PC-3 (cell line): ENCODE data around the gene SKIC2. TPM values are rescaled to one million over a fixed set of nuclear protein-coding genes. Genes with fewer than 3 reads are reported as not detected.

Experiments
- ATAC-seq: fragments of 200-7000 bp; cut with Tn5 transposase; 2 replicates; pipeline ENCODE4 v1.9.1; 2020; ENCODE audit warnings: mild to moderate bottlenecking, moderate library complexity
- BruUV-seq: library from RNA; stranded (reverse); fragments of 400-500 nt; replicated peaks from 2 replicates; lab custom pipeline; 2021; lab: Mats Ljungman, UMichigan
- CTCF ChIA-PET: fragments of 300-600 bp; sonication (Branson Sonifier 250); formaldehyde crosslinking; loops from one replicate; lab custom pipeline; 2022; ENCODE audit warnings: antibody characterized with exemption; lab: Charles Lee
- POLR2A ChIA-PET: fragments of 300-600 bp; sonication (Branson Sonifier 250); formaldehyde crosslinking; loops from one replicate; lab custom pipeline; 2022; ENCODE audit warnings: antibody characterized with exemption; ENCODE audit not compliant: unreplicated experiment; lab: Charles Lee
- DNase-seq: peaks from one replicate; pipeline ENCODE4 v3.0.0-alpha.2; 2015
- H2AFZ ChIP-seq: fragments of 300-600 bp; sonication (generic); 2 replicates; pipeline ENCODE4 v1.6.0; 2016; ENCODE audit warnings: antibody characterized with exemption, low read length
- H3F3A ChIP-seq: fragments of 300-600 bp; sonication (generic); one replicate; pipeline ENCODE4 v1.6.0; 2017; ENCODE audit warnings: antibody characterized with exemption, low read length, control low read depth, mild to moderate bottlenecking; ENCODE audit not compliant: unreplicated experiment
- H3K27ac ChIP-seq: fragments of 300-600 bp; sonication (generic); 2 replicates; pipeline ENCODE4 v1.5.1; 2016; ENCODE audit warnings: mild to moderate bottlenecking, low read length
- H3K27me3 ChIP-seq: fragments of 300-600 bp; sonication (generic); 2 replicates; pipeline ENCODE4 v1.6.1; 2016; ENCODE audit warnings: low read length, mixed read lengths
- H3K36me3 ChIP-seq: fragments of 300-600 bp; sonication (generic); 2 replicates; pipeline ENCODE4 v1.6.1; 2016; ENCODE audit warnings: low read depth, mixed run types, low read length, mixed read lengths
- H3K4me1 ChIP-seq: fragments of 300-600 bp; sonication (generic); 2 replicates; pipeline ENCODE4 v1.5.1; 2016; ENCODE audit warnings: low read length; ENCODE audit not compliant: insufficient read depth
- H3K4me2 ChIP-seq: fragments of 300-600 bp; sonication (generic); 2 replicates; pipeline ENCODE4 v1.6.0; 2016; ENCODE audit warnings: low read length
- H3K4me3 ChIP-seq: fragments of 300-600 bp; sonication (generic); 2 replicates; pipeline ENCODE4 v1.5.1; 2016; ENCODE audit warnings: mild to moderate bottlenecking, low read length, mixed read lengths
- H3K79me2 ChIP-seq: fragments of 300-600 bp; sonication (generic); 2 replicates; pipeline ENCODE4 v1.6.1; 2017; ENCODE audit warnings: low read length, mixed read lengths
- H3K9ac ChIP-seq: fragments of 300-600 bp; sonication (generic); 2 replicates; pipeline ENCODE4 v1.6.0; 2016; ENCODE audit warnings: mild to moderate bottlenecking, low read length
- H3K9me2 ChIP-seq: fragments of 300-600 bp; sonication (generic); replicated peaks from 2 replicates; pipeline ENCODE4 v1.6.1; 2016; ENCODE audit warnings: mixed run types, low read length, mixed read lengths
- H3K9me3 ChIP-seq: fragments of 300-600 bp; sonication (generic); 2 replicates; pipeline ENCODE4 v1.6.1; 2016; ENCODE audit warnings: low read length, mixed read lengths
- H4K20me1 ChIP-seq: fragments of 300-600 bp; sonication (generic); 2 replicates; pipeline ENCODE4 v1.6.1; 2016; ENCODE audit warnings: low read length, mixed read lengths
- CTCF ChIP-seq: fragments of 300-600 bp; sonication (generic); conservative IDR thresholded peaks from 2 replicates; pipeline ENCODE4 v1.5.1; 2017; ENCODE audit warnings: antibody characterized with exemption, low read depth, mild to moderate bottlenecking, low read length
- EZH2 ChIP-seq: fragments of 300-600 bp; sonication (generic); IDR thresholded peaks from one replicate; pipeline ENCODE4 v1.6.1; 2017; ENCODE audit warnings: antibody characterized with exemption, mild to moderate bottlenecking, low read length; ENCODE audit not compliant: unreplicated experiment
- EZH2phosphoT487 ChIP-seq: fragments of 300-600 bp; sonication (generic); IDR thresholded peaks from 2 replicates; pipeline ENCODE4 v1.6.1; 2018; ENCODE audit warnings: mild to moderate bottlenecking, antibody characterized with exemption, low read length, borderline replicate concordance
- intact Hi-C: fragments of 100-400 bp; cut with micrococcal nuclease; formaldehyde crosslinking; loops from 2 replicates; pipeline ENCODE4 v1.9.0; 2023
- total RNA-seq: library from RNA; depleted of rRNA; stranded (reverse); fragments of >200 nt; gene quantifications from 2 replicates; pipeline ENCODE4 v1.2.3, GENCODE V29; 2014

SKIC2 gene
- total RNA-seq, 1 experiment from 2014 or later: 81.9 TPM

GRCh38 chr6:31947070-31947675, 11.8 kb upstream of the SKIC2 start:
- ChIA-PET POLR2A (interaction anchor here (0.6 kb wide), 1 partner anchor 50 kb away, joined by 3 read pairs; the partner anchor contains the start of gene EHMT2), CTCF (no interaction called here)
- intact Hi-C loops: no loop called here
- H3K4me1 ChIP-seq: peaks cover 23% of the 10 kb centered on the region
- no TSS peak for BruUV-seq
- no peaks in the 10 kb centered on the region for H3F3A ChIP-seq
- no peak for TF ChIP-seq EZH2phosphoT487
- TF ChIP-seq EZH2: no peak
- no peaks in the 10 kb centered on the region for H3K79me2 ChIP-seq
- H3K9ac ChIP-seq: no peak overlapping the region
- H3K9me2 ChIP-seq: no peaks in the 10 kb centered on the region
- H3K4me2 ChIP-seq: no peak overlapping the region
- no peaks in the 10 kb centered on the region for H3K9me3 ChIP-seq
- no peaks in the 10 kb centered on the region for H4K20me1 ChIP-seq
- no peaks in the 10 kb centered on the region for H3K27me3 ChIP-seq
- H3K4me3 ChIP-seq: no peak overlapping the region
- ATAC-seq (no peak), DNase-seq (no peak)
- no peak overlapping the region for H2AFZ ChIP-seq
- peaks cover 10% of the 10 kb centered on the region for H3K36me3 ChIP-seq
- H3K27ac ChIP-seq: no peak overlapping the region

DNA sequence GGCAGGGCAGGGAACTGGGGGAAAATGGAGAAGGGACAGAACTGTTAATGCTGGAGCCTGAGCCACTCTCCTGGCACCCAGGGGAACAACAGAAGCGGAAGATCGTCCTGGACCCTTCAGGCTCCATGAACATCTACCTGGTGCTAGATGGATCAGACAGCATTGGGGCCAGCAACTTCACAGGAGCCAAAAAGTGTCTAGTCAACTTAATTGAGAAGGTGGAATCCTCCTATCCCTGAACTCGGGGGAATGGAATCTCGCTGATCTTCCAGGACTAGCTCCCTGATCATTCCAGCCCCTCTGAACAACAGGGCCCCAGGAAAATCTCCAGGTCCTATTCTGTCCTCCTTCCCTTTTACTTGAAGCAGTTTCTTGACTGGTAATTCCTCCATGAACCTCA, 11.1 kb upstream of the SKIC2 start:
- H3K79me2 ChIP-seq: no peaks in the 10 kb centered on the region
- H3K4me2 ChIP-seq: no peak overlapping the region
- intact Hi-C loops: no loop called here
- POLR2A ChIA-PET: interaction anchor here (0.6 kb wide), 1 partner anchor 50 kb away, joined by 3 read pairs; the partner anchor contains the start of gene EHMT2
- H2AFZ ChIP-seq: no peak overlapping the region
- no peak overlapping the region for H3K9ac ChIP-seq
- BruUV-seq: no TSS peak
- no peak overlapping the region for H3K4me3 ChIP-seq
- CTCF ChIA-PET: no interaction called here
- no peak overlapping the region for H3K27ac ChIP-seq
- H3K9me3 ChIP-seq: no peaks in the 10 kb centered on the region
- H3K36me3 ChIP-seq: peaks cover 11% of the 10 kb centered on the region
- H3K4me1 ChIP-seq: peaks cover 23% of the 10 kb centered on the region
- no peaks in the 10 kb centered on the region for H3K9me2 ChIP-seq
- DNase-seq (no peak), ATAC-seq (no peak)
- no peak for TF ChIP-seq EZH2
- TF ChIP-seq CTCF: no peak
- no peak for TF ChIP-seq EZH2phosphoT487
- H3K27me3 ChIP-seq: no peaks in the 10 kb centered on the region
- H3F3A ChIP-seq: no peaks in the 10 kb centered on the region
- no peaks in the 10 kb centered on the region for H4K20me1 ChIP-seq

DNA sequence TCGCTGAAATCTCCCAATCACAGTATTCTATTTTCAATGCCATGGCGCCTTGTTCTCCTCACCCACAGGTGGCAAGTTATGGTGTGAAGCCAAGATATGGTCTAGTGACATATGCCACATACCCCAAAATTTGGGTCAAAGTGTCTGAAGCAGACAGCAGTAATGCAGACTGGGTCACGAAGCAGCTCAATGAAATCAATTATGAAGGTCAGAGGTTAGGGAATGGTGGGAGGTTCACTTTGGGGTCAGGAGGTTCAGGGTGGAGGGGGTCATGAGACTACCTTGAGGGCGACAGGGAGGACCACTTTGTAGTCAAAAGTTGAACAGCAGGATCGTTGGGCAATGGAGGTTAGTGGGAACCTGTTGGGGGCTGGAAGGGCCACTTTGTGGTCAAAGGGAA, 10.7 kb upstream of the SKIC2 start:
- H2AFZ ChIP-seq: no peak overlapping the region
- no peak overlapping the region; the same call in 1 of the 2 replicates for H3K27ac ChIP-seq
- H3K27me3 ChIP-seq: no peaks in the 10 kb centered on the region
- H3K79me2 ChIP-seq: no peaks in the 10 kb centered on the region
- no peaks in the 10 kb centered on the region for H4K20me1 ChIP-seq
- POLR2A ChIA-PET: no interaction called here
- ATAC-seq (no peak), DNase-seq (no peak)
- TF ChIP-seq EZH2: no peak
- no peak for TF ChIP-seq CTCF
- no peak for TF ChIP-seq EZH2phosphoT487
- no peaks in the 10 kb centered on the region for H3F3A ChIP-seq
- H3K4me1 ChIP-seq: peaks cover 23% of the 10 kb centered on the region
- no peak overlapping the region for H3K9ac ChIP-seq
- no peaks in the 10 kb centered on the region for H3K9me2 ChIP-seq
- H3K36me3 ChIP-seq: peaks cover 15% of the 10 kb centered on the region
- intact Hi-C loops: no loop called here
- no peak overlapping the region for H3K4me3 ChIP-seq
- CTCF ChIA-PET: no interaction called here
- no peaks in the 10 kb centered on the region for H3K9me3 ChIP-seq
- H3K4me2 ChIP-seq: no peak overlapping the region
- no TSS peak for BruUV-seq
